HG02759 (cell line): ENCODE measurements around the gene CACNA1F.

ENCODE experiments used
- ATAC-seq: cut with Tn5 transposase; IDR thresholded peaks from one replicate; pipeline ENCODE4 v1.9.1; 2021; ENCODE audit warnings: mild to moderate bottlenecking, moderate library complexity; ENCODE audit not compliant: unreplicated experiment

Gene CACNA1F

DNA sequence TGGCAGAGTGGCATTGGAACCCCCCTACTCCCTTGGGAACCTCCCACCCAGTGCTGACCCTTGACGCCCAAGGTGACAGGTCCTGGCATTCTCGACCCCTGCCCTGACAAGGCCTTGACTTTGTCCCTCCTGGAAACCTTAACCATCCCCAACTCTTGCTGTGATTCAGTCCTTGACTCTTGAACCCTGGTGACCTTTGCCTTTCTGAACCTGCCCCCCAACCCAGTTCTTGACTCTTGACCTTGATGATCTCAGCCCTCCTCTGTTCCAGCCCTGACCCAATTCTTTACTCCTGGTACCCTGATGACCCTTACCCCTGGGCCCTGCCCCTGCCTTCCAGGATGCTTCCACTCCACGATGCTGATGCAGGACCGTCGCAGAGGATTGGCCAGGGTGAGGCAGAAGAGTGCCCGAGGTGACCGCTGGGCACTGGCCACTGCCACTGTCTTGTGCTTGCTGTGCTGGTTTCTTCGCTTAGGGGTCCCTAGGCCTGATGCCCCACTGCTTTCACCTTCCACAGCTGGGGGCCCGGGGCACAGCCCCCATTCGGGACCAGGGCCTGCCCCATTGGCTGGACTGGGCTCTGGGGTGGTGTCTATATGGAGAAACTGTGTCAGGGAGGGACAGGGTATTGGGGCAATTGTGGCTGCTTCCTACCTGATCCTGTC is 1.7 kb downstream of the CACNA1F start:
- no peak for ATAC-seq

DNA sequence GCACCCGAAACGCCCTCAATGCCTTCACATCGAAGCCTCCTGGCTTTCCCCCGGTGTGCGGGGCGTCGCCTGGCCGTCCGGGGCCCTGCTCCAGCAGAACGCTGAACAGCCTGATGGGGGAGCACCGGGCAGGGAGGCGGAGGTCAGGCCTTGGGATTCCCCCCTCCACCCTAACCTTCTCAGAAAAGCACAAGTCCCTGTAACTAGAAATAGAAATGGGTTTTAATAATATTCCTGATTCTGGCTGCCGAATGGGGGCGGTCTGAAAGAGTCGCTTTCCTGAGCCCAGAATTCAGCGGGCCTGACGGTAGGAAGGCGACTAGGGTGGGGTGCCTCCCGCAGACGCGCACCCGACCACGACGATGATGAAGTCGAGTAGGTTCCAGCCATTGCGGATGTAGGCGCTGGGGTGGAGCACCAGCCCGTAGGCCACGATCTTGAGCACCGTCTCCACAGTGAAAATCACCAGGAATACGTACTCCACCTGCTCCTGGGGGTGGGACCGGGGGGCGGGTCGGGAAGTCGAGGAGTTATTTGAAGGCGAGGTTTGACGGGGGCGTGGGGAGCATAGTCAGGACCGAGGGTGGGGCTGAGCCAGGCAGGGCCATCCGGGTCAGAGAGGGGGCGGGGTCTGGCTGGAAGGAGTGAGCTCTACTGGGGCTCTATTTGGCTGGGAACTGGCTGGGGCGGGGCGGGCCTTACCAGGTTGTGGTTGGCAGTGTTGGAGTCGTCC is 2.5 kb downstream of the CACNA1F start:
- peak; percentile 72 for ATAC-seq

DNA sequence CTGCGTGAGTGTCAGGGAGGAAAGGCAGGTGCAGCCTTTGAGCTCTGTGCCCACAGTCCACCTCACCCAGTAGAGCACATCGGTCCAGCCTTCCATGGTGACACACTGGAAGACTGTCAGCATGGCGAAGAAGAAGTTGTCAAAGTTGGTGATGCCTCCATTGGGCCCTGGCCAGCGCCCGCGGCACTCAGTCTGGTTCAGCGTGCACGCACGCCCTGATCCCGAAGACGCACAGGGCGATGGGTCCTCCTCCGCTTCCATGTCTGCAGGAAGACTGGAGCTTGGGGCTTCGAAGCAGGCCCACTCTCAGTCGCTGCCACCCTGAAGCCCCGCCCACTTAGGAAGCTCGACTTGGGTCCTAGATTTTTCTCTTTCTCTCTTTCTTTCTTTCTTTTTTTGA is 5.0 kb downstream of the CACNA1F start:
- ATAC-seq: no peak

DNA sequence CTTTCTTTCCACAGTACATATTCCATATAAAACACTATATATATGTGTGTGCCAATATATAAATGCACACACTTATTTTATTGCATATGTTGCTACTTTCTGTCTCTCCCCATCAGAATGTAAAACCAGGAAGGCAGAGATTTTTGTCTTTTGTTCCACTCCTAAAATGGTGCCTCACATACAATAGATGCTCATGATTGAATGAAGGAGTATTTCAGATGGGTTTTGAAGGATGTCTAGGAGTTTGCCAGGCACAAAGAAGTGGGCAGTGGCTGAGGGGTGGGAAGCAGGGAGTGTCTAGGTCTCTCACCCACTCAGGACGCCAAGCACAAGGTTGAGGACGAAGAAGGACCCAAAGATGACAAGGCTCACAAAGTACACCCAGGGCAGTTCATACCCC is 5.4 kb downstream of the CACNA1F start:
- ATAC-seq: no peak

DNA sequence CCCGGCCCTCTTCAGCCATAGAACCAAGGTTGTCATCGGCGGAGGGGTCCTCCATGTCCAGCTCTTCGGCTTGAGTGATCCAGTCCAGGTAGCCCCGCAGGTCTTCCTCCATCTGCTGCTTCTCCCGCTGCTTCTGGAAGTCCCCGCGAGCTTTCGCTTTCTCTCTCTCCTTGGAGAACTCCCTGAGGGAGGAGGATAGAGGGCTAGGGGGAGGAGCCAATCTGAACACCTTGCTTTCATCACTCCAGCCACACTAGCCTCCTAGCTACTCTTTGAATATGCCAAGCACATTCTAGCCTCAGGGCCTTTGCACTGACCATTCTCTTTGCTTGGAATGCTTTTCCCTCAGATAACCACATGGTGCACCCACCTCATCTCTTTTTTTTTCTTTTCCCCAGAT is 6.2 kb downstream of the CACNA1F start:
- ATAC-seq: no peak

DNA sequence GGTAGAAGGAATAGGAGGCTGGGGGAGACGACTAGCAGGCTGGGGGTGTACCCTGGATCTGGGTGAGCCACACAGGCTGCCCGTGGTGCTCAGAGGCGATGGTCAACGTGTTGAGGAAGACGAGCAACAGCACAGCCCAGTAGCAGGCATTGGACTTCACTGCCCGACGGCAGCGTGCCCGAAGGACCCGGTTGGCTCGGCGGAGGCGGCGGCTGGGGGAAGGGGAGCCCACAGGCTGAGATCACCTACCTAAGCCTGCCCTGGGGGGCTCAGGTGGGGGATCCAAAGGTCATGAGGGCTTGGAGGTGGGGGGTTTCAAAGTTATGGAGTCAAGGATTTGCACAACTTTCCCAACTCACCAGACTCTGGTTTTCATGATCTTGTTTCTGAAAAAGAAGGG is 7.3 kb downstream of the CACNA1F start:
- no peak for ATAC-seq

DNA sequence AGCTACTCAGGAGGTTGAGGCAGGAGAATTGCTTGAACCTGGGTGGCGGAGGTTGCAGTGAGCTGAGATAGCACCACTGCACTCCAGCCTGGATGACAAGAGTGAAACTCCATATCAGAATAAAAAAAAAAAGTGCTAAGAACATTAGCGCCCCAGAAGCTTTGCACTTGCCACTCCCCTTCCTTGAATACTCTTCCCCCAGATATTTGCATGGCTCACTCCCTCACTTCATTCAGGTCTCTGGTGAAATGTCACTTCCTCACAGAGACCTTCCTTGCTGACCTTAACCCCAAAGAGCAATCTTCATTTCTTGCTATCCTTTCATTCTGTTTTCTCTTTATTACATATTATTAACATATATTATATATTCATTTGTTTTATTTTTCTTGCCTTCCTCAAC is 11.3 kb downstream of the CACNA1F start:
- no peak for ATAC-seq

DNA sequence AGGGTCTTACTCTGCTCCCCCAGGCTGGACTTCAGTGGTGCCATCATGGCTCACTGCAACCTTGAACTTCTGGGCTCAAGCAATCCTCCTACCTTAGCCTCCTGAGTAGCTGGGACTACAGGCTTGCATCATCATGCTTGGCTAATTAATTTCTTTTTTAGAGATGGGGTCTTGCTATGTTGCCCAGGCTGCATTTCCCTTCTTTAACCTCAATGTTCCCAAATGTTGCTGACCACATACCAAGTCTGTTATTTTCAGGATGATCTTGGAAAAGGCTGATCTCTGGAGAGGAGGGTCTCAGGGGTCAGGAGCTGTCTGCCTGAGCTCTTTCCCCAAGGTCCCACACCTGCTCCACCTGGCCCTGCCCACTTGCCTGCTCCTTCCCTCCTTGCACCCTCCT is 13.0 kb downstream of the CACNA1F start:
- no peak for ATAC-seq

DNA sequence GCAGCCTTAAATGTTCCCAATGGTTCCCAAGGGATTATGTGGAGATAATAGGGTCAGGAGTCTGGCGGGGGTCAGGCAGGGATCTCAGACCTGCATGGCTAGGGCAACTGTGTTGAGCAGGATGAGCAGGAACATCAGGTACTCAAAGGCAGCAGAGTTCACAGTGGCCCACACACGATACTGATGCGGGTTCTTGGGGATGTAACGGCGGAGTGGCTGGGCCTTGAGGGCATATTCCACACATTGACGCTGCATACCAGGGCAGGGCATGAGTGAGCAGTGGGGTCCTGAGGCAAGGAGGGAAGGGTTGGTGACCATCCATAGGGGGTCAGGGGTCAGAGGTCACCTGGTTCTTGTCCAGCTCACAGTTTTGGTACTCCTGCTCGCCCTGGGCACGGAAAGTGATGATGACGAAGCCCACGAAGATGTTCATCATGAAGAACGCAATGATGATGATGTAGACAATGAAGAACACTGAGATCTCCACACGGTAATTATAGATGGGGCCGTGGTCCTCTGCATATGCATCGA is 18.1 kb downstream of the CACNA1F start:
- ATAC-seq: no peak

DNA sequence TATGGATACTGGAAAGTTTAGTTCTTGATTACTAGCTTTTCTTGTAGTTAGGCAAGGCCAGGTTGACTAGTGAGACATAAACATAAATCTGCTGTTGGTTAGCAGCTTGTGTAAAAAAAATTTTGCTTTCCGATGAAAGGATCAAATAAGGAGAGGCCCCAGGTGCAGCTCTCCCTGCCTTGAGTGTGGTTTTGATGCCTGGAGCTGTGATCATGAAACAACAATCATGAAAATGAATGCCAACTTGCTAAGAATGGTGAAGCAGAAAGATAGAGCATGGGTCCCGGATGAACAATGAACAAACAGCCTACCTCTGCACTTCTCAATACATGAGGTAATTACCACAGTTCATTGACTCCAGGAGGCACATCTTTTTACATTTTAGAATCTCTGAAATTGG is 18.7 kb downstream of the CACNA1F start:
- no peak for ATAC-seq

DNA sequence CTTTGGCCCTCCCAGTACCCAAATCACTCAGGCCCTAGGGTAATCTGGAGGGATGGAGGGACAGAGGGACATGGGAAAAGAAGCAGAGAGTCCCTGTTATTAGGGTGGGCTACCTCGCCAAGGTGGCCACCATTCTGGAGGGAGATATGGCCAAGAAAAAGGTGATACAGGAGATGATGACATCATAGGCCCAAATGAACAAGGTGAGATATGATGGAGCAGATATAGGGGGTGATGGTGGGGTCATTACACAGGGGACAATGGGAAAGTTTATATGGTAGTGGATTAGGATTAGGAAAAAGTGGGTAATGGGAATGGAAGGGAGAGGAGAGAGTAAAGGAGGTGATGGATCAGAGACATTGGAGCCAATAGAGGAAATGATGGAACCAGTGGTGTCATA is 20.3 kb downstream of the CACNA1F start:
- ATAC-seq: no peak

DNA sequence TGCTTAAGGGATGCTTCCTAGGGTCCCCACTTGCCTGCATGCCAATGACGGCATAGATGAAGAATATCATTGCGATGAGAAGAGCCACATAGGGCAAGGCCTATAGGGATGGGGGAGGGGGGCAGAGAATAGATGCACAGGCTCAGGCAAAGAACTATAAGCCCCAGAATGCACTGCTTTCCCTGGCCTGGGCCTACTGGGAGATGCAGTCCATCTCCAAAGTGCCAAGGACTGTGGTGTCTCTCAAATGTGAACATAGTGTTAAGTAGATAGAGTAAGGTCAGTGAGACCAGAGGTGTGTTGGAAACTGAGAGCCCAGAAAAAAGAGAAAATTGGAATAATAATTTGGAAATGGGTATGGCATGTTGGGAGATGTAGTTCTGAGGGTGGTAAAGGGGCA is 20.9 kb downstream of the CACNA1F start:
- ATAC-seq: no peak

DNA sequence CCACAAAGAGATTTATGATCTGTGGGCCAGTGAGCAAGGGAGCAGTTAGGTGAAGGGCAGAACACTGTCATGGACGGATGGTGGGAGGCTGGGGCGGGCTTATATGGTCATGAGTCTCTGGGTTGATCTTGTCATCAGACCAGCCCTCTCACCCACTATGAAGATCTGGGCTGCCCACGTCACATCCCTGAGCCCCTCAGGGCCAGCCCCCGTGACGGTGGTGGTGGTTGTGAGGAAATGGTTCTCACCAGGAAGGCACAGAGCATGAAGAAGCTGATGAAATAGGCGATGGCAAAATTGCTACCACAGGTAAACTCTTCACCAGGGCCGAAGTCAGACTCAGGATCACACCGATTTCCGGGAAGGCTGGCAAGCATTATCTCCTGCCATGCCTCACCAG is 22.1 kb downstream of the CACNA1F start:
- ATAC-seq: no peak

DNA sequence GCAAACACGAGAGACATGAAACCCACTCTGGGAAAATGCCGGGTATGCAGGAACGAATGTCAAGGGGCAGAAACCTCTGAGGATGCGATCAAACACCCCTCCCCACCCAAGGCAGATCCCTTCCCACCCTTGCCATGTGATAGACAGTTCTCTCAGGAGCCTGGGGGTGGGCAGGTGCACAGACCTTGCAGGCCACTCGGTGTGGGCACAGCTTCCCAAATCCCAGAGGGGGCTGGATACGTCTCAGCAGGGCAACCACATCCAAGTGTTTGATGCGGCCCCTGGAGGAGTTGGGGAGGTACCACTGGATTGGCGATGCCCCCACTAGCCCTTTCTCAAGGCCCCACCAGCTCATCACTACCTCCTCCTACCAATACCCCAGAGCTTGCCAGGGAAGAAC is 22.7 kb downstream of the CACNA1F start:
- no peak for ATAC-seq

DNA sequence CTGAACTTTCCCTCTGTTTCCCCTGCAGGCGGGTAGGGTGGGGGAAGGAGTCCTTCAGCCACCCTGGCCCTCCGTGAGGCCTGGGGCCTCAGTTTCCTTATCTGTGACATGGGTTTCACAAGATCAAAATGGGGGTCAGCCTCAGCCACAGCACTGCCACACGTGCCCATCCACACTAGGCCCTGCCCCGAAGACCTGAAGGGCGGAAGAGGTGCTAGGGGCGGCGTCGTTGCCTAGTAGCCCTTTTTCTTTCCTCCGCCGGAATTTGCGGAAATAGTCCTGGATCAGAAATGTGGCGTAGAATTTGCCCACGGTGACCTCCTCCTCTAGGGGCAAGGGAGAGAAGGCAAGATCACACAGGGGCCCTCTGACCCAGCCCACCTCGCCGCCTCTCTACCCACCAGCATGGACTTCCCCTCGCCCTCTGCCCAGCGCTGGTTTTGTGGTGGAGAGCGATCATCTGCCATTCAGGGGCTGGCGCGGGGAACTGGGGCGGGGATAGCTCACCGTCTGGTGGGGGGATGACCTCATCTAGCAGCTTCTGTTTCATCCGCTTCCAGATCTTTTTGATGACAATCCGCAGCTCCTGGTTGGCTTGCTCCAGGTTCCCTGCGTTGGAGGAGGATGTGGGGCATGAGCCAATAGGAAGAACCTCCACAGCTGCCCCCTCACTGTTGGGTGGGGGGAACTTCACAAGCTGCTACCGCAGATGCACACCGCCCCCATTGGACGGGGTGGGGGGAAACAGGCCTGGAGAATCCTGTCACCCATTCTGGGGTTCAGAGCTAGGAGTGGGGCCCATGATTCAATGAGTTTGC is 23.5 kb downstream of the CACNA1F start:
- no peak for ATAC-seq

DNA sequence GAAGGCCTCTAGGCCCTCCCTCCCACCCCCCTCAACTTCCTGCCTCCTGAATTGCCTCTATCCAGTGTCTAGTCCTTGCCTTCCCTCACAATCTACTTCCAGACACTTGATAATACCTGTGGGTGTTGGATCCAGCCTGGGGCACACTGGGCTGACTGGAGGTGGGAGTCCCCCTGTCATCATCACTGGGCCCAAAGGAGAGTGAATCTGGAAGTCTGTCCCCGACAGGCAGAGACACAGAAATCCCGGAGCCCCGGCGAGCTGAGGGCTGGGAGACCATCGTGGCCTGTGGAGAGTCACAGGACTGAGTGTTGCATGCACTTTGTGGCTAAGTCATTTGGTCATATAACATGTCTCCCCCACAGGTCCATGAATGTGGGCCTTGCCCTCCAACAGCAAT is 24.7 kb downstream of the CACNA1F start:
- no peak for ATAC-seq

DNA sequence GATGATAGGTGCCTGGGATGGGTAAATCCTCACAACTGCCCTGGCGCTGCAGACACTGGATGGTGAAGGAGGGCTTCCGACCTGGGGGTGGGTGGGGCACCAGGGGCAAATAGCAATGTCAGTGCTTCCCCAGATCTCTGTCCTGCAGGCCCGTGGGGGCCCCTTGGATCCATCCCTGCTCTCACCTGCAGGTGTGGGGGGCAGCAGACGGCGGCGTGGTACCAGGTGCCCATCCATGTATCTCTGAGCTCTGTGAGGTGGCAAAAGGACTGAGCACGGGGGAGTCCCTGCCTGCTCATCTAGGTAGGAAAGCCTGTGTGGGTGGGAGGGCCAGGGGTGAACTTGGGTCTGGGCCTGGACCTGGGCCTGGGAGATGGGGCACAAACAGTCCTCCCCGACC is 26.6 kb downstream of the CACNA1F start:
- no peak for ATAC-seq

DNA sequence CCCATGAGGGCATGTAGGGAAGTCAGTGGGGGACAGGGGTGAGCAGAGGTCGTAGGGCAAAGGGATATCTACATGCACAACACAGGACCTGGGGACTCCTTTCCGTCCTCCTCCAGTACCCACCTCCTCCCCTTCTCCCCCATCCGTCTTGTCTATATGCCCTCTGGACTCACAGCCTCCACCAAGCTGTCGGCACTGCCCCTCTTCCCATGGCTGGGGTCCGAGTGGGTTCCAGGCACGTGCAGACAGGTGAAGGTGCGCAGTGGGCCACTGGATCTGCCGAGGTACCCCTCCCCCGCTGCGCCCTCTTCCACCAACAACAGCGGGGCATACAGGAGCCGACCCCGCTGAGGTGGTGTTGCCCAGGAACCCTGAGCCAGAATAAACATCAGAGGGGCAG is 27.7 kb downstream of the CACNA1F start:
- ATAC-seq: no peak

DNA sequence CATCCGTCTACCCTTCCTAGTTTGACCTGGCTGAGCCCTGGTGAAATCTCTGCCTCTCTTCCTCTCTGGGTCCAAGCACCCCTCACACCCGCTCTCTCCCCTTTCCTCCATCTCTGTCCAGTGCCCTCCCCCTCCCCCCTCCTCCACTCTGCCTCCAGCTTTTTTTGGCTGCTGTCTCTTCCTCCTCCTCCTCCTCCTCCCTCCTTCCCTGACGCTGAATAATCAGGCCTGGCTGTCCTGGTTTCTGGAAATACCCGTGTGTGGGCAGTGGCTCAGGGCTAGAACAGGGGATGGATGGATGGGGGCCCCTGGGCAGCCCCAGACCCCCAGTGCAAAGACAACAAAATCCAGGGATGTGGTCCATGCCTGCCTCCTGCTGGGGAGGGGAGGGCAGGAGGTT is 28.4 kb downstream of the CACNA1F start:
- ATAC-seq: no peak

DNA sequence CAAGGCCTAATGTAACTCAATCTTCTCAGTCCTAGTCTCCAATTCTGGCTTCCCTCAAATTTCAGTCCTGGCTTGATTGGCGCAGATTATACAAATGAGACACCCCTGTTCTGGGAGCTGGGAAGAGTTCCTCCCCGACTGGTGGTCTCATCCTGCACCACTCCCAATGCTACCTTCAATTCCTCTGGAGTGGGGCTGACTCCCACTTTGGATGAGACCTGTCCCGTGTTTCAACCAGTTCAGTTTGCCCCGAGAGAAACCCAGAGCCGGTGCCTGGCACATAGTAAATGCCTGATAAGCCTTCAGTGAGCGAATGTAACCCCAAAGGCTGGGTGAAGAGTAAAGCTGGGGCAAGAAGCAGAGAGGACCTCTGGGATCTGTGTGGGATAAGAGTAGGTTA is 29.1 kb downstream of the CACNA1F start:
- ATAC-seq: no peak

DNA sequence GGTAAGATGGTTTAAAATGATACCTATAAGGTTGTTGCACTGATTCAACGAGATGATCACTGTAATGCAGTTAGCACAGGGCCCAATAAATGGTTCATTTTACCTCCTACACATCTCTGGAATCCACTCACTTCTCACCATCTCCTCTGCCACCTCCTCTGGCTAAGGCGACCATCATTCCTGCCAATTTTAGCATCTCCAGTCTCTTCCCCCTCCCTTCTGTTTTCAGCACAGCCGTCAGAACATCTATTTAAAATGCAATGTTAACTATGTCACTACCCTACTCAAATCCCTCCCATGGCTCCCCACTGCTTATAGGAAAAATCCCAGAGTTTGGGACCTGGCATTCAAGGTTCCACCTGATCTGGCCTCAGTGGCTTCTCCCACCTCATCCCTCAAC is 29.6 kb downstream of the CACNA1F start:
- no peak for ATAC-seq

DNA sequence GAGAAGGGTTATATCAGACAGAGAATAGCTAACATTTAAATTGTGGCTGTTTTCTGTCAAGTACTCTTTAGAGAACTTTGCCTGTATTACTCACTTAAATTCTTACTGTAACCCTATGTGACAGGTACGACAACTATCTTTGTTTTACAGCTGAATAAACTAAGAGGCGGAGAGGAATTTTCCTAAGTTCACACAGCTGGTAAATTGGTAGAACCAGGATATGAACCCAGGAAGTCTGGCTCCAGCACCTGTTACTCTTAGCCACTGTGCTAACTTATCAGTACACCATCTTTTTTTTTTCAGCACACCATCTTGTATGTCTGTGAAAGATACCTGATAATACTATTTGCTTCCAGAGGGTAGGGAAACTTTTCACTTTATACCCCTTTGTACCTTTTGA is 31.1 kb downstream of the CACNA1F start:
- no peak for ATAC-seq
